Measurements from ENCODE around the gene HS6ST3.

DNA sequence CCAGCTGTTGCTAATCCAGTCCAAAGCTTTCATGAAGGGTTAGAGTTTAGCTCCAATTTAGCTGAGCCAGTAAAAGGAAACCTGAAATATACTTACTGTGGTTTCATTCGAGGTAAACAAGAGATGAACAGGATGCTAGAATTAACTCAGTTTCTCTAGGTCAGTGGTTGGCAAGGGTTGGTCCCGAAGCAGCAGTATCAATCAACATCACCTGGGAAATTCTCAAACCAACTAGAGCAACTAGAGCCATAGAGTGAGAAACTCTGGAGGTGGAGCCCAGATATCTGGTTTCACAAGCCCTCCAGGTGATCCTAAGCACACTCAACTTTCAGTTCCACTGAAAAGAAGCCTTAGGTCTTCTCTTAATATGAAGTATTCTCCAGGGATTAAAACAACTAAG, 527.6 kb downstream of the HS6ST3 start:
- TF ChIP-seq EZH2phosphoT487 (IDR thresholded peaks at IDR 0.05; ENCODE audit: insufficient read depth, low read depth) (no peak), EZH2 (IDR thresholded peaks at IDR 0.05; ENCODE audit: insufficient read depth, poor library complexity, severe bottlenecking) (no peak)

Data from GM23248 (cell line).